Neuronal stem cell (in vitro differentiated cells): ENCODE measurements around the gene LZTS3.
"Not testable (repeated sequence)": the region's sequence is repeated elsewhere in the genome, so short reads cannot be mapped to it uniquely, and the experiment has no call there.

Experiments
- DNase-seq: peaks from one replicate; pipeline ENCODE4 v3.0.0-alpha.2; 2013; ENCODE audit warnings: low spot score
- H2AFZ ChIP-seq: one replicate; pipeline ENCODE4 v1.6.1; 2013; ENCODE audit warnings: mild to moderate bottlenecking, low read length, inconsistent platforms
- H2AK5ac ChIP-seq: 2 replicates; pipeline ENCODE4 v1.6.1; 2013; ENCODE audit warnings: low read depth, mild to moderate bottlenecking, inconsistent platforms, low read length, moderate library complexity, mixed read lengths
- H2BK120ac ChIP-seq: 2 replicates; pipeline ENCODE4 v1.6.1; 2013; ENCODE audit warnings: low read depth, mild to moderate bottlenecking, inconsistent platforms, low read length, moderate library complexity, mixed read lengths
- H2BK12ac ChIP-seq: one replicate; pipeline ENCODE4 v1.6.1; 2013; ENCODE audit warnings: low read length, inconsistent platforms
- H2BK15ac ChIP-seq: 2 replicates; pipeline ENCODE4 v1.6.1; 2013; ENCODE audit warnings: mild to moderate bottlenecking, low read length, inconsistent platforms, mixed read lengths
- H2BK5ac ChIP-seq: one replicate; pipeline ENCODE4 v1.6.1; 2013; ENCODE audit warnings: inconsistent platforms, mild to moderate bottlenecking, low read length, moderate library complexity
- H3K14ac ChIP-seq: one replicate; pipeline ENCODE4 v1.6.1; 2013; ENCODE audit warnings: low read length, inconsistent platforms
- H3K18ac ChIP-seq: 2 replicates; pipeline ENCODE4 v1.6.1; 2013; ENCODE audit warnings: low read length, inconsistent platforms
- H3K23ac ChIP-seq: 2 replicates; pipeline ENCODE4 v1.6.1; 2013; ENCODE audit warnings: low read depth, mild to moderate bottlenecking, mixed read lengths, low read length, inconsistent platforms; ENCODE audit not compliant: poor library complexity
- H3K27ac ChIP-seq: replicated peaks from 3 replicates; pipeline ENCODE4 v1.5.1; 2013; ENCODE audit warnings: low read length, inconsistent platforms
- H3K27me3 ChIP-seq, 3 experiments: 2 replicates each; pipeline ENCODE4 v1.6.1; 2013; ENCODE audit warnings: low read length in 3 of 3, mild to moderate bottlenecking in 2 of 3, inconsistent platforms in 1 of 3, low read depth in 1 of 3, mixed read lengths in 1 of 3, moderate library complexity in 1 of 3; ENCODE audit not compliant: control insufficient read depth in 3 of 3, insufficient read depth in 3 of 3
- H3K36me3 ChIP-seq, 2 donors: replicated peaks in 1 of 2; 2 replicates each; pipeline ENCODE4 v1.6.1; 2013; ENCODE audit warnings: low read length in 2 of 2; ENCODE audit not compliant: control insufficient read depth in 2 of 2, insufficient read depth in 2 of 2
- H3K4ac ChIP-seq: 2 replicates; pipeline ENCODE4 v1.6.1; 2013; ENCODE audit warnings: inconsistent platforms, mild to moderate bottlenecking, low read length, moderate library complexity
- H3K4me1 ChIP-seq, 2 donors: 1 replicate in 1 of 2; 2 replicates in 1 of 2; pipeline ENCODE4 v1.6.1; 2013; ENCODE audit warnings: low read length in 2 of 2, low read depth in 1 of 2; ENCODE audit not compliant: control insufficient read depth in 2 of 2, insufficient read depth in 1 of 2
- H3K4me2 ChIP-seq: one replicate; pipeline ENCODE4 v1.6.1; 2013; ENCODE audit warnings: mild to moderate bottlenecking, low read length, inconsistent platforms; ENCODE audit not compliant: insufficient read depth, poor library complexity, severe bottlenecking
- H3K4me3 ChIP-seq, 2 donors: 2 replicates each; pipeline ENCODE4 v1.5.1; 2013; ENCODE audit warnings: low read length in 2 of 2, mild to moderate bottlenecking in 2 of 2, inconsistent platforms in 1 of 2, moderate library complexity in 1 of 2
- H3K79me1 ChIP-seq: one replicate; pipeline ENCODE4 v1.6.1; 2013; ENCODE audit warnings: low read depth, mild to moderate bottlenecking, inconsistent platforms, low read length, moderate library complexity
- H3K9ac ChIP-seq: one replicate; pipeline ENCODE4 v1.6.1; 2013; ENCODE audit warnings: mild to moderate bottlenecking, low read depth, low read length, inconsistent platforms; ENCODE audit not compliant: poor library complexity
- H3K9me3 ChIP-seq, 2 donors: replicated peaks in 1 of 2; 2 replicates each; pipeline versions ENCODE3 to v1.6.1; 2013; ENCODE audit warnings: low read length in 2 of 2, mild to moderate bottlenecking in 2 of 2, inconsistent platforms in 1 of 2, low read depth in 1 of 2, mixed read lengths in 1 of 2, moderate library complexity in 1 of 2; ENCODE audit not compliant: control insufficient read depth in 2 of 2, insufficient read depth in 1 of 2
- H4K8ac ChIP-seq: one replicate; pipeline ENCODE4 v1.6.1; 2013; ENCODE audit warnings: low read depth, mild to moderate bottlenecking, inconsistent platforms, low read length, moderate library complexity
- H4K91ac ChIP-seq: one replicate; pipeline ENCODE4 v1.6.1; 2013; ENCODE audit warnings: low read length, low read depth, mild to moderate bottlenecking, inconsistent platforms; ENCODE audit not compliant: poor library complexity
- WGBS, 2 donors: extraction: QIAGEN DNeasy Blood & Tissue Kit; methylation state at CpG; one replicate each; pipeline ENCODE4 v1.1.7; 2013; ENCODE audit warnings: missing lambda C conversion rate in 2 of 2, mixed read lengths in 1 of 2; ENCODE audit not compliant: insufficient read length in 2 of 2, insufficient replicate concordance in 1 of 2; ENCODE audit errors: extremely low coverage in 2 of 2; 5-methylcytosine and 5-hydroxymethylcytosine counted together

Gene LZTS3

DNA sequence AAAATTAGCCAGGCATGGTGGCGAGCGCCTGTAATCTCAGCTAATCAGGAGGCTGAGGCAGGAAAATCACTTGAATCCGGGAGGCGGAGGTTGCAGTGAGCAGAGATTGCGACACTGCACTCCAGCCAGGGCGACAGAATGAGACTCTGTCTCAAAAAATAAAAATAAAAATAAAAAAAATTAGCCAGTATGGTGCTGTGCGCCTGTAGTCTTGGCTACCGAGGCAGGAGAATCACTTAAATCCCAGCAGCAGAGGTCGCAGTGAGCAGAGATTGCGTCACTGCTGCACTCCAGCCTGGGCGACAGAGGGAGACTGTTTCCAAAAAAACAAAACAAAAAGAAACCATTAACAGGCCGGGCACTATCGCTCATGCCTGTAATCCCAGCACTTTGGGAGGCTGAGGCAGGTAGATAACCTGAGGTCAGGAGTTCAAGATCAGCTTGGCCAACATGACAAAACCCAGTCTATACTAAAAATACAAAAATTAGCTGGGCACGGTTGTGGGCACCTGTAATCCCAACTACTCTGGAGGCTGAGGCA, 55.4 kb downstream of the LZTS3 start:
- not testable (repeated sequence) for H4K91ac ChIP-seq, H3K18ac ChIP-seq, H3K14ac ChIP-seq, H3K9ac ChIP-seq, DNase-seq, H3K27ac ChIP-seq, H3K27me3 ChIP-seq, H2AK5ac ChIP-seq, H3K23ac ChIP-seq, H4K8ac ChIP-seq, H3K4me3 ChIP-seq, H2BK5ac ChIP-seq, H2AFZ ChIP-seq, H3K4ac ChIP-seq, H2BK15ac ChIP-seq, H2BK12ac ChIP-seq, H3K79me1 ChIP-seq, H2BK120ac ChIP-seq, H3K4me1 ChIP-seq, H3K4me2 ChIP-seq
- Histone ChIP-seq H3K36me3 (peaks cover 20 to 47% of the 10 kb centered on the region in 2 donors), H3K9me3 (peaks cover 10% of the 10 kb centered on the region in 2 donors)
- no CpG with 5 or more reads among the region's 14 CpGs for WGBS, 2 donors

GRCh38 chr20:3116341-3116740, 57.0 kb downstream of the LZTS3 start:
- no peak overlapping the region for H4K91ac ChIP-seq
- WGBS, 2 donors = no CpG with 5 or more reads among the region's 4 CpGs
- H2BK15ac ChIP-seq = no peak overlapping the region
- no peak overlapping the region for H4K8ac ChIP-seq
- H3K27ac ChIP-seq = no peak overlapping the region
- no peak overlapping the region for H3K14ac ChIP-seq
- no peak overlapping the region for H3K4ac ChIP-seq
- no peaks in the 10 kb centered on the region for H3K27me3 ChIP-seq
- no peak overlapping the region for H2BK120ac ChIP-seq
- no peak overlapping the region for H3K18ac ChIP-seq
- H3K79me1 ChIP-seq = peaks cover 2% of the 10 kb centered on the region
- H2AK5ac ChIP-seq = no peak overlapping the region
- no peak overlapping the region for H3K4me3 ChIP-seq
- H3K9ac ChIP-seq = no peak overlapping the region
- DNase-seq = no peak
- H2AFZ ChIP-seq = no peak overlapping the region
- no peak overlapping the region for H3K23ac ChIP-seq
- peaks cover 7 to 31% of the 10 kb centered on the region in 2 donors for H3K36me3 ChIP-seq
- H3K4me1 ChIP-seq = peaks cover 0 to 3% of the 10 kb centered on the region in 2 donors
- H3K9me3 ChIP-seq = peaks cover 0 to 2% of the 10 kb centered on the region in 2 donors
- H2BK12ac ChIP-seq = no peak overlapping the region
- no peak overlapping the region for H2BK5ac ChIP-seq
- H3K4me2 ChIP-seq = no peak overlapping the region

GRCh38 chr20:3115190-3116107, 57.9 kb downstream of the LZTS3 start:
- Histone ChIP-seq H3K4me1 (peaks cover 0 to 3% of the 10 kb centered on the region in 2 donors), H2BK15ac (no peak overlapping the region), H2BK120ac (no peak overlapping the region), H3K18ac (no peak overlapping the region), H3K4me3 (peak overlapping the region in 1 of 2 donors; percentile 20), H3K27me3 (no peaks in the 10 kb centered on the region), H3K4me2 (no peak overlapping the region), H2AK5ac (no peak overlapping the region), H4K91ac (no peak overlapping the region), H3K4ac (no peak overlapping the region), H3K36me3 (peaks cover 5 to 22% of the 10 kb centered on the region in 2 donors), H3K9me3 (peaks cover 0 to 2% of the 10 kb centered on the region in 2 donors), H2BK5ac (no peak overlapping the region), H3K9ac (no peak overlapping the region), H3K79me1 (peaks cover 2% of the 10 kb centered on the region), H3K14ac (no peak overlapping the region), H4K8ac (no peak overlapping the region), H3K23ac (peak overlapping the region; percentile 6), H2AFZ (no peak overlapping the region), H3K27ac (no peak overlapping the region), H2BK12ac (peak overlapping the region; percentile 8)
- no CpG with 5 or more reads among the region's 30 CpGs for WGBS, 2 donors
- peak; percentile 44 for DNase-seq
